Ovary (tissue), 3 donors: ENCODE measurements around the gene CYGB.

ENCODE experiments used
- CTCF ChIP-seq, 3 donors: fragments of 450-650 bp in 2 of 3; fragments of 200-600 bp in 1 of 3; IDR thresholded peaks; one replicate each; pipeline versions ENCODE4 v1.5.1 to v1.8.0; 2016 to 2022; ENCODE audit warnings: antibody characterized with exemption in 3 of 3, mild to moderate bottlenecking in 1 of 3
- EP300 ChIP-seq: sonication (generic); formaldehyde crosslinking; IDR thresholded peaks from one replicate; pipeline ENCODE4 v1.6.1; 2017; ENCODE audit warnings: antibody characterized with exemption
- POLR2A ChIP-seq: fragments of 450-650 bp; IDR thresholded peaks from one replicate; pipeline ENCODE4 v1.6.1; 2017; ENCODE audit warnings: antibody characterized with exemption, mild to moderate bottlenecking, moderate library complexity
- donor health status: DM: no; HTN: no; CAD: no.

GRCh38 chr17:76498876-76499251, 38.6 kb downstream of the CYGB start:
- no peak for TF ChIP-seq CTCF (IDR thresholded peaks at IDR 0.05)
- TF ChIP-seq POLR2A: no peak
- no peak for TF ChIP-seq EP300
